GM21423 (cell line): ENCODE results near the gene KAT8.
A peak's percentile ranks its signal among the peaks of the same experiment; 100 is the strongest.
"Not testable (repeated sequence)": the region's sequence is repeated elsewhere in the genome, so short reads cannot be mapped to it uniquely, and the experiment has no call there.

Experiments
- ATAC-seq: cut with Tn5 transposase; IDR thresholded peaks from one replicate; pipeline ENCODE4 v1.9.1; 2021; ENCODE audit warnings: mild to moderate bottlenecking, moderate library complexity; ENCODE audit not compliant: unreplicated experiment

The KAT8 gene

GRCh38 chr16:31083556-31083955 lies 33.9 kb upstream of the KAT8 start:
- no peak for ATAC-seq

GRCh38 chr16:31083981-31084380 lies 33.5 kb upstream of the KAT8 start:
- ATAC-seq = no peak

- no peak for ATAC-seq
These were observed 32.7 kb upstream of the KAT8 start for GRCh38 chr16:31084584-31085302.

GRCh38 chr16:31085411-31085810 lies 32.1 kb upstream of the KAT8 start:
- ATAC-seq = no peak

- no peak for ATAC-seq
These were observed 31.4 kb upstream of the KAT8 start for GRCh38 chr16:31085873-31086628.

- ATAC-seq = no peak
These were observed 30.9 kb upstream of the KAT8 start for GRCh38 chr16:31086629-31086906.

- no peak for ATAC-seq
These were observed 30.0 kb upstream of the KAT8 start for GRCh38 chr16:31087481-31087880.

- ATAC-seq = no peak
These were observed 29.5 kb upstream of the KAT8 start for GRCh38 chr16:31087971-31088370.

GRCh38 chr16:31088459-31089183 lies 28.8 kb upstream of the KAT8 start, which contains the start of gene PRSS53:
TSS of gene PRSS53 (minus strand) at chr16:31088943. CDS start at chr16:31088809, 134 bp downstream.
- ATAC-seq = no peak

- no peak for ATAC-seq
These were observed 28.3 kb upstream of the KAT8 start for GRCh38 chr16:31089199-31089598.

- no peak for ATAC-seq
These were observed 26.9 kb upstream of the KAT8 start for GRCh38 chr16:31090540-31090939.

GRCh38 chr16:31092330-31092729 lies 25.1 kb upstream of the KAT8 start:
- no peak for ATAC-seq

GRCh38 chr16:31093132-31093703 lies 24.2 kb upstream of the KAT8 start:
- ATAC-seq = no peak

- peak; percentile 5 for ATAC-seq
These were observed 23.4 kb upstream of the KAT8 start for GRCh38 chr16:31094088-31094423.

- ATAC-seq = peak; percentile 81
These were observed 22.9 kb upstream of the KAT8 start, which contains the start of gene VKORC1 for GRCh38 chr16:31094424-31095120. TSS of gene VKORC1 (minus strand) at chr16:31094797. CDS start at chr16:31094729, 68 bp downstream.

GRCh38 chr16:31099860-31100638 lies 17.4 kb upstream of the KAT8 start:
- ATAC-seq = no peak

GRCh38 chr16:31100876-31101641 lies 16.4 kb upstream of the KAT8 start:
- not testable (repeated sequence) for ATAC-seq

- ATAC-seq = peak; percentile 44
These were observed 11.7 kb upstream of the KAT8 start for GRCh38 chr16:31105677-31106213.
